ENCODE measurements around the gene ZNF124.
"Not testable (repeated sequence)": the region's sequence is repeated elsewhere in the genome, so short reads cannot be mapped to it uniquely, and the experiment has no call there.

GRCh38 chr1:247171443-247171842 is 377 bp downstream of the ZNF124 start:
- TF ChIP-seq TEAD4 (IDR thresholded peaks at IDR 0.05; ENCODE audit: borderline replicate concordance, insufficient read depth); POLR2AphosphoS5 (IDR thresholded peaks at IDR 0.05; ENCODE audit: low read depth, low read length); SIN3A (IDR thresholded peaks at IDR 0.05; ENCODE audit: borderline replicate concordance, low read depth, low read length); CHD2 (IDR thresholded peaks at IDR 0.05; ENCODE audit: low read length, partially characterized antibody); MAX (IDR thresholded peaks at IDR 0.05; ENCODE audit: low read depth); EZH2phosphoT487 (IDR thresholded peaks at IDR 0.05; ENCODE audit: borderline replicate concordance, low read depth): not testable (repeated sequence)
- TF ChIP-seq, protein P1, sequence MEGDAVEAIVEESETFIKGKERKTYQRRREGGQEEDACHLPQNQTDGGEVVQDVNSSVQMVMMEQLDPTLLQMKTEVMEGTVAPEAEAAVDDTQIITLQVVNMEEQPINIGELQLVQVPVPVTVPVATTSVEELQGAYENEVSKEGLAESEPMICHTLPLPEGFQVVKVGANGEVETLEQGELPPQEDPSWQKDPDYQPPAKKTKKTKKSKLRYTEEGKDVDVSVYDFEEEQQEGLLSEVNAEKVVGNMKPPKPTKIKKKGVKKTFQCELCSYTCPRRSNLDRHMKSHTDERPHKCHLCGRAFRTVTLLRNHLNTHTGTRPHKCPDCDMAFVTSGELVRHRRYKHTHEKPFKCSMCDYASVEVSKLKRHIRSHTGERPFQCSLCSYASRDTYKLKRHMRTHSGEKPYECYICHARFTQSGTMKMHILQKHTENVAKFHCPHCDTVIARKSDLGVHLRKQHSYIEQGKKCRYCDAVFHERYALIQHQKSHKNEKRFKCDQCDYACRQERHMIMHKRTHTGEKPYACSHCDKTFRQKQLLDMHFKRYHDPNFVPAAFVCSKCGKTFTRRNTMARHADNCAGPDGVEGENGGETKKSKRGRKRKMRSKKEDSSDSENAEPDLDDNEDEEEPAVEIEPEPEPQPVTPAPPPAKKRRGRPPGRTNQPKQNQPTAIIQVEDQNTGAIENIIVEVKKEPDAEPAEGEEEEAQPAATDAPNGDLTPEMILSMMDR (IDR thresholded peaks at IDR 0.05): not testable (repeated sequence)
- TF ChIP-seq, protein P2, sequence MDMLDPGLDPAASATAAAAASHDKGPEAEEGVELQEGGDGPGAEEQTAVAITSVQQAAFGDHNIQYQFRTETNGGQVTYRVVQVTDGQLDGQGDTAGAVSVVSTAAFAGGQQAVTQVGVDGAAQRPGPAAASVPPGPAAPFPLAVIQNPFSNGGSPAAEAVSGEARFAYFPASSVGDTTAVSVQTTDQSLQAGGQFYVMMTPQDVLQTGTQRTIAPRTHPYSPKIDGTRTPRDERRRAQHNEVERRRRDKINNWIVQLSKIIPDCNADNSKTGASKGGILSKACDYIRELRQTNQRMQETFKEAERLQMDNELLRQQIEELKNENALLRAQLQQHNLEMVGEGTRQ (IDR thresholded peaks at IDR 0.05; ENCODE audit: borderline replicate concordance, low read depth, low read length): not testable (repeated sequence)

Measured in SK-N-SH (cell line).